ENCODE results near the gene SPOCK1.

Gene SPOCK1

GRCh38 chr5:137313526-137314175 is 185.5 kb downstream of the SPOCK1 start:
- DNase-seq (ENCODE audit: low read depth, low spot score) = no peak
- no peaks in the 10 kb centered on the region for H3K9me3 ChIP-seq (ENCODE audit: low read depth, low read length)
- TF ChIP-seq FOXP2 (optimal IDR thresholded peaks at IDR 0.05; ENCODE audit: control extremely low read depth, extremely low read length, insufficient read depth) (no peak), EZH2 (IDR thresholded peaks at IDR 0.05) (no peak), POLR2AphosphoS5 (IDR thresholded peaks at IDR 0.05; ENCODE audit: borderline replicate concordance, low read depth, low read length) (no peak)
- no peaks in the 10 kb centered on the region for H3K36me3 ChIP-seq (ENCODE audit: insufficient read depth, low read length)
- H3K9ac ChIP-seq (ENCODE audit: insufficient read length) = no peak overlapping the region
- H3K27ac ChIP-seq = no peak overlapping the region
- no peak overlapping the region for H3K4me3 ChIP-seq

- H3K4me3 ChIP-seq = no peak overlapping the region
- no peak overlapping the region for H3K9ac ChIP-seq (ENCODE audit: insufficient read length)
- H3K9me3 ChIP-seq (ENCODE audit: low read depth, low read length) = no peaks in the 10 kb centered on the region
- TF ChIP-seq POLR2AphosphoS5 (IDR thresholded peaks at IDR 0.05; ENCODE audit: borderline replicate concordance, low read depth, low read length) (no peak), FOXP2 (optimal IDR thresholded peaks at IDR 0.05; ENCODE audit: control extremely low read depth, extremely low read length, insufficient read depth) (no peak), EZH2 (IDR thresholded peaks at IDR 0.05) (no peak)
- H3K36me3 ChIP-seq (ENCODE audit: insufficient read depth, low read length) = no peaks in the 10 kb centered on the region
- no peak overlapping the region for H3K27ac ChIP-seq
- no peak for DNase-seq (ENCODE audit: low read depth, low spot score)
Measured at GRCh38 chr5:137312011-137312410, 187.1 kb downstream of the SPOCK1 start.

DNA sequence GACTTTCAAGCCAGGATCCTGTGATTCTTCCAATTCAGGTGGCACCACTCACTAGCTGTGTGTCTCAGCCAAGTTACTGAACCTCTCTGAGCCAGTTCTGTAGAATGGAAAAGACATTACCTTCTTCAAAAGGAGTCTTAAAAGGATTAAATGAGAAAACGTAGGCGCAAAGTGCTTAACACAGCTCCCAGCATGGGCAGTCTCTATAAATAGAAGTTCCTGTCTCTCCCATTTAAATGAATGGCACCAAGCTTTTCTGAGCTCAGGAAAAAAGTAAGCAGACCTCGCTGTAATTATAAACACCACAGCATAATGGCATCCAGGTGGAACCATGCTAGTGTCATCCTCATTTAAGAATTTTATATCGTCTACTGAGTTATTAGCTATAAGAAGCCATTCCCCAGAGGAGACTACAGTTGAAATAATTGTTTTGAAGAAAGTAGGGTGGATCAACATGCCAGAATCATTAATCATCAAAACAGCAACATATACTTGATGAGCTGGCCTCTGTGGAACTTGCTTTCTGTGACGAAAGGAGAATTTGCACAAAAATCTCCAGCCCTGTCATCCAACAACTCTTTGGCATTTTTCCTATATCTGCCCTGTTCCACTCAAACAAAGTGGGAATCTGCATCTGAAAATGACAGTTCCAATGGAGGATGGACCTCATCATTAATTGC is 188.9 kb downstream of the SPOCK1 start:
- Histone ChIP-seq H3K9me3 (ENCODE audit: low read depth, low read length) (no peaks in the 10 kb centered on the region), H3K9ac (ENCODE audit: insufficient read length) (no peak overlapping the region), H3K4me3 (no peak overlapping the region), H3K27ac (no peak overlapping the region), H3K36me3 (ENCODE audit: insufficient read depth, low read length) (no peaks in the 10 kb centered on the region)
- no peak for DNase-seq (ENCODE audit: low read depth, low spot score)
- TF ChIP-seq POLR2AphosphoS5 (IDR thresholded peaks at IDR 0.05; ENCODE audit: borderline replicate concordance, low read depth, low read length) (no peak), EZH2 (IDR thresholded peaks at IDR 0.05) (no peak), FOXP2 (optimal IDR thresholded peaks at IDR 0.05; ENCODE audit: control extremely low read depth, extremely low read length, insufficient read depth) (no peak)

DNA sequence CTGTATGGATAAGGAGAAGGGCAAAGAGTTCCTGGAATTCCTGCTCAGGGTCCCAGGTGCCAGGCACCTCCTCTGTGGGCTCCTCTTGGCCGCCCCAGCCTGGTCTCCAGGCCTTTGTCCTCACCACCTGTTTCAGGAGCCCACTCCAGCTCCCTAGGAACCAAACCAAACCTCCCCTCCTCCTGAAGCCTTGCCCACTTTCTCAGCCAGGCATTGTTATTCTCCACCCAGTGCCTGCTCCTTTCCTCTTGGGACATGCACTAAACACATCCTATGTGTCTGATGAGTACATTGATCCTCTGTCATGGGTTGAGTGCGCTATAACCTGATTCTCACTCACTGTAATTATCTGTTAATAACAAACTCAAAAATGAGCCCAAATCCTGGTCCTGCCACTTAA is 189.8 kb downstream of the SPOCK1 start:
- Histone ChIP-seq H3K27ac (no peak overlapping the region), H3K4me3 (no peak overlapping the region), H3K36me3 (ENCODE audit: insufficient read depth, low read length) (no peaks in the 10 kb centered on the region), H3K9me3 (ENCODE audit: low read depth, low read length) (no peaks in the 10 kb centered on the region), H3K9ac (ENCODE audit: insufficient read length) (no peak overlapping the region)
- TF ChIP-seq FOXP2 (optimal IDR thresholded peaks at IDR 0.05; ENCODE audit: control extremely low read depth, extremely low read length, insufficient read depth) (no peak), POLR2AphosphoS5 (IDR thresholded peaks at IDR 0.05; ENCODE audit: borderline replicate concordance, low read depth, low read length) (no peak), EZH2 (IDR thresholded peaks at IDR 0.05) (no peak)
- no peak for DNase-seq (ENCODE audit: low read depth, low spot score)

DNA sequence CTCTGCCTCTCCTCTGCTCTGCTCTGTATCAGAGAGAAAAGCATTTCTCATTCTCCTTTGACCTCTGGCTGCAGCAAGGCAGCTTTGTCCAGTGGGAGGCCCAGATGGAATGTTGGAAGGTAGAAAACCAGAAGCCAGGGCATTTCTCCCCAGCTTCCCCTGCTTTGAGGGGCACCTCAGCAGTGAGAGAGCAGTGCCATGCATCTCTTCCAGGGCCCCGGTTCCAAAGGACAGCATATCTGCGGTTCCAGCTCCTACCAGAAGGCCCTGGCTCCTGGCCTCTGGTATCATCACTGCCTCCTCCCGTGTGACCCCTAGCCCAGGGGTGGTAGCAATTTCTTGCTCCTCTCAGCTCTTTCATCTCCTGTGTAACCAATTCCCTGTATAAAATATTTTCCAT is 190.8 kb downstream of the SPOCK1 start:
- TF ChIP-seq FOXP2 (optimal IDR thresholded peaks at IDR 0.05; ENCODE audit: control extremely low read depth, extremely low read length, insufficient read depth) (no peak), POLR2AphosphoS5 (IDR thresholded peaks at IDR 0.05; ENCODE audit: borderline replicate concordance, low read depth, low read length) (no peak), EZH2 (IDR thresholded peaks at IDR 0.05) (no peak)
- no peaks in the 10 kb centered on the region for H3K36me3 ChIP-seq (ENCODE audit: insufficient read depth, low read length)
- no peaks in the 10 kb centered on the region for H3K9me3 ChIP-seq (ENCODE audit: low read depth, low read length)
- no peak for DNase-seq (ENCODE audit: low read depth, low spot score)
- no peak overlapping the region for H3K27ac ChIP-seq
- no peak overlapping the region for H3K4me3 ChIP-seq
- H3K9ac ChIP-seq (ENCODE audit: insufficient read length) = no peak overlapping the region

GRCh38 chr5:137306903-137307302 is 192.2 kb downstream of the SPOCK1 start:
- no peak overlapping the region for H3K4me3 ChIP-seq
- no peak for DNase-seq (ENCODE audit: low read depth, low spot score)

GRCh38 chr5:137305971-137306602 is 193.0 kb downstream of the SPOCK1 start:
- no peak overlapping the region for H3K9ac ChIP-seq (ENCODE audit: insufficient read length)
- H3K9me3 ChIP-seq (ENCODE audit: low read depth, low read length) = no peaks in the 10 kb centered on the region
- H3K4me3 ChIP-seq = no peak overlapping the region
- H3K36me3 ChIP-seq (ENCODE audit: insufficient read depth, low read length) = no peaks in the 10 kb centered on the region
- TF ChIP-seq POLR2AphosphoS5 (IDR thresholded peaks at IDR 0.05; ENCODE audit: borderline replicate concordance, low read depth, low read length) (no peak), FOXP2 (optimal IDR thresholded peaks at IDR 0.05; ENCODE audit: control extremely low read depth, extremely low read length, insufficient read depth) (no peak), EZH2 (IDR thresholded peaks at IDR 0.05) (no peak)
- no peak overlapping the region for H3K27ac ChIP-seq
- DNase-seq (ENCODE audit: low read depth, low spot score) = no peak

More at GRCh38 chr5:137306903-137307302, 192.2 kb downstream of the SPOCK1 start:
- TF ChIP-seq EZH2 (IDR thresholded peaks at IDR 0.05) (no peak), FOXP2 (optimal IDR thresholded peaks at IDR 0.05; ENCODE audit: control extremely low read depth, extremely low read length, insufficient read depth) (no peak), POLR2AphosphoS5 (IDR thresholded peaks at IDR 0.05; ENCODE audit: borderline replicate concordance, low read depth, low read length) (no peak)
- Histone ChIP-seq H3K9me3 (ENCODE audit: low read depth, low read length) (no peaks in the 10 kb centered on the region), H3K27ac (no peak overlapping the region), H3K9ac (ENCODE audit: insufficient read length) (no peak overlapping the region), H3K36me3 (ENCODE audit: insufficient read depth, low read length) (no peaks in the 10 kb centered on the region)

GRCh38 chr5:137304226-137304874 is 194.8 kb downstream of the SPOCK1 start:
- no peak for TF ChIP-seq POLR2AphosphoS5 (IDR thresholded peaks at IDR 0.05; ENCODE audit: borderline replicate concordance, low read depth, low read length)
- TF ChIP-seq FOXP2 (optimal IDR thresholded peaks at IDR 0.05; ENCODE audit: control extremely low read depth, extremely low read length, insufficient read depth) = no peak
- no peak for TF ChIP-seq EZH2 (IDR thresholded peaks at IDR 0.05)
- Histone ChIP-seq H3K9me3 (ENCODE audit: low read depth, low read length) (no peaks in the 10 kb centered on the region), H3K9ac (ENCODE audit: insufficient read length) (no peak overlapping the region), H3K36me3 (ENCODE audit: insufficient read depth, low read length) (no peaks in the 10 kb centered on the region), H3K27ac (no peak overlapping the region), H3K4me3 (no peak overlapping the region)
- no peak for DNase-seq (ENCODE audit: low read depth, low spot score)

Measured in SK-N-MC (cell line).